Measurements from ENCODE around the gene RHOF.
A peak's percentile ranks its signal among the peaks of the same experiment; 100 is the strongest.

Gene RHOF

DNA sequence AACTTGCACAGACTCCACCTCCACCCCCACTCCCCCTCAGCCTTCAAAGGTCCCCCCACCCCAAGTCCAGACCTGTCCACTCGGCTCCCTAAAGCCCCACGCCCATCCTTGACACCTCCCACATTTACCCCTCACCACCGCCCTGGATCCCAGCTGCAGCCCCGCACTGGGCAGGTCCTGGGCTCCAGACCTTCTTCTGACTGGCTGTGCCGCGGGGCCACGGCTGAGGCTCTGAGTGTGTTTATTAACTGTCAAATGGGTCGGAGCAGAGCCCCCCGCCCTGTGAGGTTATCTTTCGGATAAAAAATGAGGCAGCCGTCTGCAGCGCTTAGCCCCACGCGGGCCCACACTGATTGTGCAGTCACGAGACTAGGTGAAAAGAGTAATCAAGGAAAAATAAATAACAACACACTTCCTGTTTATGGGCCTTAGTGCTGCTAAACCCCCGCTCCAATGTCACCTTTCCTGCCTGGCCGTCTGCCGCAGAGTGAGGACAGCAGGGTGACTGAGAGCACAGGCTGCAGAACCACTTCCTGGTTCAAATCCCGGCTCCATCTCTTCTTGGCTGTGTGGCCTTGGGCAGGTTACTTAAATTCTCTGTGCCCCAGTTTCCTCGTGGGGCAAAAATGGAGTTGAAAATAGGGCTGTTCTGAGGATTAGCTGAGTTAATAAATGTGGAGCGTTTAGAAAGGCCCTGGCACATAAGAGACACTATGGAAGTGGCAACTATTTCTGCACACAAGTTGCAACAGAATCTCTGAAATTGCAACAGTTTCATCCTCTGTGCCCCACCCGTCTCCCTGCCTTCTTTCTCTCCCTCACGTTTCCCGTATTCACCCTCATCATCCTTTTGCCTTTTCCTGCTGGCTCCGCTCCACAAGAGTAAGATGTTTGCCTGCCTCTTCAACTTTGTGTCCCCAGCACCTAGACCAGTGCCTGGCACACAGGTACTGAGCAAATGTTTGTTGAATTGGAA, 19.7 kb upstream of the RHOF start (continued):
- no peak for TF ChIP-seq ZNF70 (CRISPR knock-in tag; IDR thresholded peaks at IDR 0.05)
- TF ChIP-seq ESRRG (CRISPR knock-in tag; IDR thresholded peaks at IDR 0.05): no peak

DNA sequence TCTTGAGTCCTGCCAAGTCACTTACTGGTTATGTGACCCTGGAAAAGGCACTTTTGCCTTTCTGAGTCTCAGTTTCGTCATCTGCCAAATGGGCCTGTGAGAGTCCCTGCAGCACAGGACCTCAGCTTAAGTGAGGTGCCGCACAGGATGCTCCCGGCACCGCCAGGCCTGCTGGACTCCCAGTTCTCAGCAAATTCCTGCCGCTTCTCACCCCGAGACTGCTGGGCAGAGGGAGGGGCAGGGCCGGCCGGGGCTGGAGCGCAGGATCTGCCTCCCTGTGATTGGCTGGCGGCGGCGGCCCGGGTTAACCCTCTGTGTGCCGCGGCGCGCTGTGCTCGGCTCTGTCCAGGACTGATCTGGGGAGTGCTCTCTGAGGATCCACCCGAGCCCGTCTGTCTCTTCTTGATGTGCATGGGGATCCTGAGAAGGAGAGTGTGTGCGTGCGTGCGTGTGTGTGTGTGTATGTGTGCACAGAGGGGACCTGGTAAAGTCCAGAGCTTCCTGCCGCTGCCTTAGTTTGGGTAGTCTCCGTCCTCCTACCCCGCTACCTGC, 18.9 kb upstream of the RHOF start:
- TF ChIP-seq, protein P1, sequence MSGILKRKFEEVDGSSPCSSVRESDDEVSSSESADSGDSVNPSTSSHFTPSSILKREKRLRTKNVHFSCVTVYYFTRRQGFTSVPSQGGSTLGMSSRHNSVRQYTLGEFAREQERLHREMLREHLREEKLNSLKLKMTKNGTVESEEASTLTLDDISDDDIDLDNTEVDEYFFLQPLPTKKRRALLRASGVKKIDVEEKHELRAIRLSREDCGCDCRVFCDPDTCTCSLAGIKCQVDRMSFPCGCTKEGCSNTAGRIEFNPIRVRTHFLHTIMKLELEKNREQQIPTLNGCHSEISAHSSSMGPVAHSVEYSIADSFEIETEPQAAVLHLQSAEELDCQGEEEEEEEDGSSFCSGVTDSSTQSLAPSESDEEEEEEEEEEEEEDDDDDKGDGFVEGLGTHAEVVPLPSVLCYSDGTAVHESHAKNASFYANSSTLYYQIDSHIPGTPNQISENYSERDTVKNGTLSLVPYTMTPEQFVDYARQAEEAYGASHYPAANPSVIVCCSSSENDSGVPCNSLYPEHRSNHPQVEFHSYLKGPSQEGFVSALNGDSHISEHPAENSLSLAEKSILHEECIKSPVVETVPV (CRISPR knock-in tag; IDR thresholded peaks at IDR 0.05): no peak
- TF ChIP-seq SNAI2 (CRISPR knock-in tag; IDR thresholded peaks at IDR 0.05) (no peak), TCF4 (CRISPR knock-in tag; IDR thresholded peaks at IDR 0.05; ENCODE audit: borderline replicate concordance) (no peak), ZFP30 (CRISPR knock-in tag; IDR thresholded peaks at IDR 0.05) (no peak)
- TF ChIP-seq, protein P2, sequence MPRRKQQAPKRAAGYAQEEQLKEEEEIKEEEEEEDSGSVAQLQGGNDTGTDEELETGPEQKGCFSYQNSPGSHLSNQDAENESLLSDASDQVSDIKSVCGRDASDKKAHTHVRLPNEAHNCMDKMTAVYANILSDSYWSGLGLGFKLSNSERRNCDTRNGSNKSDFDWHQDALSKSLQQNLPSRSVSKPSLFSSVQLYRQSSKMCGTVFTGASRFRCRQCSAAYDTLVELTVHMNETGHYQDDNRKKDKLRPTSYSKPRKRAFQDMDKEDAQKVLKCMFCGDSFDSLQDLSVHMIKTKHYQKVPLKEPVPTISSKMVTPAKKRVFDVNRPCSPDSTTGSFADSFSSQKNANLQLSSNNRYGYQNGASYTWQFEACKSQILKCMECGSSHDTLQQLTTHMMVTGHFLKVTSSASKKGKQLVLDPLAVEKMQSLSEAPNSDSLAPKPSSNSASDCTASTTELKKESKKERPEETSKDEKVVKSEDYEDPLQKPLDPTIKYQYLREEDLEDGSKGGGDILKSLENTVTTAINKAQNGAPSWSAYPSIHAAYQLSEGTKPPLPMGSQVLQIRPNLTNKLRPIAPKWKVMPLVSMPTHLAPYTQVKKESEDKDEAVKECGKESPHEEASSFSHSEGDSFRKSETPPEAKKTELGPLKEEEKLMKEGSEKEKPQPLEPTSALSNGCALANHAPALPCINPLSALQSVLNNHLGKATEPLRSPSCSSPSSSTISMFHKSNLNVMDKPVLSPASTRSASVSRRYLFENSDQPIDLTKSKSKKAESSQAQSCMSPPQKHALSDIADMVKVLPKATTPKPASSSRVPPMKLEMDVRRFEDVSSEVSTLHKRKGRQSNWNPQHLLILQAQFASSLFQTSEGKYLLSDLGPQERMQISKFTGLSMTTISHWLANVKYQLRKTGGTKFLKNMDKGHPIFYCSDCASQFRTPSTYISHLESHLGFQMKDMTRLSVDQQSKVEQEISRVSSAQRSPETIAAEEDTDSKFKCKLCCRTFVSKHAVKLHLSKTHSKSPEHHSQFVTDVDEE (CRISPR knock-in tag; IDR thresholded peaks at IDR 0.05): peak; percentile 44; the same call in 1 of the 2 replicates
- TF ChIP-seq, protein P3, sequence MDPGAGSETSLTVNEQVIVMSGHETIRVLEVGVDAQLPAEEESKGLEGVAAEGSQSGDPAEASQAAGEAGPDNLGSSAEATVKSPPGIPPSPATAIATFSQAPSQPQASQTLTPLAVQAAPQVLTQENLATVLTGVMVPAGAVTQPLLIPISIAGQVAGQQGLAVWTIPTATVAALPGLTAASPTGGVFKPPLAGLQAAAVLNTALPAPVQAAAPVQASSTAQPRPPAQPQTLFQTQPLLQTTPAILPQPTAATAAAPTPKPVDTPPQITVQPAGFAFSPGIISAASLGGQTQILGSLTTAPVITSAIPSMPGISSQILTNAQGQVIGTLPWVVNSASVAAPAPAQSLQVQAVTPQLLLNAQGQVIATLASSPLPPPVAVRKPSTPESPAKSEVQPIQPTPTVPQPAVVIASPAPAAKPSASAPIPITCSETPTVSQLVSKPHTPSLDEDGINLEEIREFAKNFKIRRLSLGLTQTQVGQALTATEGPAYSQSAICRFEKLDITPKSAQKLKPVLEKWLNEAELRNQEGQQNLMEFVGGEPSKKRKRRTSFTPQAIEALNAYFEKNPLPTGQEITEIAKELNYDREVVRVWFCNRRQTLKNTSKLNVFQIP (CRISPR knock-in tag; IDR thresholded peaks at IDR 0.05; ENCODE audit: borderline replicate concordance, low read depth): peak; percentile 49; the same call in 1 of the 2 replicates
- TF ChIP-seq, protein P4, sequence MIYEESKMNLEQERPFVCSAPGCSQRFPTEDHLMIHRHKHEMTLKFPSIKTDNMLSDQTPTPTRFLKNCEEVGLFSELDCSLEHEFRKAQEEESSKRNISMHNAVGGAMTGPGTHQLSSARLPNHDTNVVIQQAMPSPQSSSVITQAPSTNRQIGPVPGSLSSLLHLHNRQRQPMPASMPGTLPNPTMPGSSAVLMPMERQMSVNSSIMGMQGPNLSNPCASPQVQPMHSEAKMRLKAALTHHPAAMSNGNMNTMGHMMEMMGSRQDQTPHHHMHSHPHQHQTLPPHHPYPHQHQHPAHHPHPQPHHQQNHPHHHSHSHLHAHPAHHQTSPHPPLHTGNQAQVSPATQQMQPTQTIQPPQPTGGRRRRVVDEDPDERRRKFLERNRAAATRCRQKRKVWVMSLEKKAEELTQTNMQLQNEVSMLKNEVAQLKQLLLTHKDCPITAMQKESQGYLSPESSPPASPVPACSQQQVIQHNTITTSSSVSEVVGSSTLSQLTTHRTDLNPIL (CRISPR knock-in tag; IDR thresholded peaks at IDR 0.05; ENCODE audit: low read depth): no peak
- ATAC-seq: peak; percentile 86

DNA sequence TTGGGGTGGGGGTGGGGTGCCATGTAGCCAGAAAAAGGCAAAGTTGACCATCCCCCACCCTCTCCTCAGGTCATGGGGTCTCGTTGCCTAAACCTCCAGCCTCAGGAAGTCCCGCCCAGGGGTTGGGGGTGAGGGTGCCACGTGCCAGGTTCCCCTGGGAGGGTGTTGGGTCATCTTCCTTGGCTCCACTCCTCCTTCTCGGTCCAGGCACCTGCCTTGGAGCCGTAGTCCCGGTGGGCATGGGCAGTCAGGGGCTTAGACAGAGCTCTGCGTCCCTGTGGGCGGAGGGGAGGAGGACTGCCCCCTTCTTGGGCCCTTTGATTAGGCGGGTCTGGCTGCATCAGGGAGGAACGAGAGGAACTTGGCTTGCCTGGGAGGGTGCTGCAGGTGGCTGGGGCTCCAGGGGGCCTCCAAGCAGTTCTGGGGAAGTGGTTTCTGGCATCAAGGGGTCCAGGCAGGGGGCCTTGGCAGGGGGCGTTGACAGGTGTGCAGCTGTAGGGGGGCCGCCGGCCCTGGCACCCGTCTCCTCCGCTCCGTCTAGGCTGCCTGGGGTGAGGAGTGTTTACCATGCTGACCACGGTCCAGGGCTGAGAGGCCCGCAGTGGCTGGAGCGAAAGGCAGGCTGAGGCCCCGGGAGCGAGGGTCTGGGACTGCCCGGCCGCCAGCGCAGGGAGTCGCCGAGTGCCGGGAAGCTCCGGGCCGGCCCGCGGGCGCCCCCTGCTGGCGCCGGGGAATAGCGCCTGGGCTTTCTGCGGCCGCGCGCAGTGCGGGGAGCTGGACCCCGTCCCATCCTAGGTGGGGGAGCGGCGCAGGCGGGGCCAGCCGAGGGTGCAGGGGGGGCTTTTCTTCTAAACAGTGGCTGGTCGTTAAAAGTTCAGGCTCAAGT, 18.2 kb upstream of the RHOF start:
- peak; percentile 92 for ATAC-seq
- TF ChIP-seq OSR1 (CRISPR knock-in tag; IDR thresholded peaks at IDR 0.05) (no peak), ARNTL (CRISPR knock-in tag; IDR thresholded peaks at IDR 0.05; ENCODE audit: borderline replicate concordance, low read depth) (no peak), ZFP3 (CRISPR knock-in tag; IDR thresholded peaks at IDR 0.05) (no peak), SNAI2 (CRISPR knock-in tag; IDR thresholded peaks at IDR 0.05) (no peak), CSDC2 (CRISPR knock-in tag; IDR thresholded peaks at IDR 0.05) (no peak), ZNF70 (CRISPR knock-in tag; IDR thresholded peaks at IDR 0.05) (no peak), RARB (CRISPR knock-in tag; IDR thresholded peaks at IDR 0.05) (no peak), ISL1 (CRISPR knock-in tag; IDR thresholded peaks at IDR 0.05) (no peak), PPARA (CRISPR knock-in tag; IDR thresholded peaks at IDR 0.05; ENCODE audit: borderline replicate concordance) (no peak)
- TF ChIP-seq, protein P4 (CRISPR knock-in tag; IDR thresholded peaks at IDR 0.05; ENCODE audit: low read depth): no peak
- TF ChIP-seq, protein P3 (CRISPR knock-in tag; IDR thresholded peaks at IDR 0.05; ENCODE audit: borderline replicate concordance, low read depth): no peak
- TF ChIP-seq, protein P1 (CRISPR knock-in tag; IDR thresholded peaks at IDR 0.05): no peak
- TF ChIP-seq, protein P2 (CRISPR knock-in tag; IDR thresholded peaks at IDR 0.05): no peak

Data from SK-N-SH treated with all-trans-retinoic acid at 6 μM for 48 hours (cell line).